GM19455 (cell line): ENCODE results near the gene BST2.

Experiments
- ATAC-seq: cut with Tn5 transposase; IDR thresholded peaks from one replicate; pipeline ENCODE4 v1.9.1; 2021; ENCODE audit not compliant: unreplicated experiment

BST2 gene

GRCh38 chr19:17405250-17406045, at the start of gene BST2:
Gene BST2 (minus strand): TSS chr19:17405630. CDS start chr19:17405575, 55 bp downstream.
- ATAC-seq, result peak; percentile 74

- no peak for ATAC-seq
Measured at GRCh38 chr19:17454576-17455071, 49.2 kb upstream of the BST2 start.

GRCh38 chr19:17451820-17452219, 46.4 kb upstream of the BST2 start:
- ATAC-seq, result no peak

GRCh38 chr19:17450264-17451075, 45.0 kb upstream of the BST2 start:
- no peak for ATAC-seq

- ATAC-seq, result no peak
Measured at GRCh38 chr19:17448131-17448967, 42.9 kb upstream of the BST2 start, which contains the start of gene TMEM221. Gene TMEM221 (minus strand): TSS chr19:17448668. CDS start chr19:17448462, 206 bp downstream.

- no peak for ATAC-seq
Measured at GRCh38 chr19:17447704-17448130, 42.3 kb upstream of the BST2 start.

GRCh38 chr19:17445526-17446165, 40.2 kb upstream of the BST2 start:
- ATAC-seq, result no peak

- no peak for ATAC-seq
Measured at GRCh38 chr19:17441241-17442021, 36.0 kb upstream of the BST2 start.

- ATAC-seq, result no peak
Measured at GRCh38 chr19:17436874-17437267, 31.4 kb upstream of the BST2 start.

- no peak for ATAC-seq
Measured at GRCh38 chr19:17436094-17436873, 30.9 kb upstream of the BST2 start.

- no peak for ATAC-seq
Measured at GRCh38 chr19:17435218-17435617, 29.8 kb upstream of the BST2 start.

- ATAC-seq, result no peak
Measured at GRCh38 chr19:17431417-17431816, 26.0 kb upstream of the BST2 start.

- ATAC-seq, result no peak
Measured at GRCh38 chr19:17429641-17430113, 24.2 kb upstream of the BST2 start.

GRCh38 chr19:17424743-17425365, 19.4 kb upstream of the BST2 start:
- ATAC-seq, result no peak

GRCh38 chr19:17423429-17424208, 18.2 kb upstream of the BST2 start:
- no peak for ATAC-seq

- no peak for ATAC-seq
Measured at GRCh38 chr19:17421942-17422341, 16.5 kb upstream of the BST2 start.

GRCh38 chr19:17420475-17420924, 15.1 kb upstream of the BST2 start:
- peak; percentile 13 for ATAC-seq
